Neural cell (in vitro differentiated cells): Measurements from ENCODE around the gene CPD. TPM values are rescaled to one million over a fixed set of nuclear protein-coding genes. Genes with fewer than 3 reads are reported as not detected.

Experiments used
- H2AFZ ChIP-seq: fragments of 200-600, 300-800 bp; sonication (generic), shearing (Covaris generic); 2 replicates; pipeline ENCODE4 v1.6.0; 2014; ENCODE audit warnings: low read depth, mild to moderate bottlenecking, antibody characterized with exemption, low read length, moderate library complexity
- H3F3A ChIP-seq: fragments of 200-600 bp; shearing (Covaris generic); 2 replicates; pipeline ENCODE4 v1.6.1; 2016; ENCODE audit warnings: mild to moderate bottlenecking, moderate library complexity, mixed read lengths, antibody characterized with exemption, low read length; ENCODE audit not compliant: insufficient read depth, poor library complexity, severe bottlenecking
- H3K27ac ChIP-seq: fragments of 200-600, 300-800 bp; sonication (generic), shearing (Covaris generic); 2 replicates; pipeline ENCODE4 v1.5.1; 2014; ENCODE audit warnings: mild to moderate bottlenecking, low read length, moderate library complexity
- H3K27me3 ChIP-seq: fragments of 300-800, 200-600 bp; sonication (generic), shearing (Covaris generic); 2 replicates; pipeline ENCODE4 v1.6.0; 2014; ENCODE audit warnings: mild to moderate bottlenecking, low read depth, low read length, moderate library complexity; ENCODE audit not compliant: insufficient read depth
- H3K36me3 ChIP-seq: fragments of 300-800, 200-600 bp; sonication (generic), shearing (Covaris generic); 2 replicates; pipeline ENCODE4 v1.5.1; 2014; ENCODE audit warnings: mild to moderate bottlenecking, antibody characterized with exemption, low read length, moderate library complexity; ENCODE audit not compliant: insufficient read depth
- H3K4me2 ChIP-seq: fragments of 300-800, 200-600 bp; sonication (generic), shearing (Covaris generic); 2 replicates; pipeline ENCODE4 v1.6.0; 2014; ENCODE audit warnings: mild to moderate bottlenecking, low read length
- H3K4me3 ChIP-seq: fragments of 300-800, 200-600 bp; sonication (generic), shearing (Covaris generic); 2 replicates; pipeline ENCODE4 v1.5.1; 2014; ENCODE audit warnings: mild to moderate bottlenecking, low read length, moderate library complexity
- H3K79me2 ChIP-seq: fragments of 200-600 bp; shearing (Covaris generic); replicated peaks from 2 replicates; pipeline ENCODE4 v1.6.0; 2014; ENCODE audit warnings: mild to moderate bottlenecking, low read length, moderate library complexity; ENCODE audit not compliant: insufficient read depth
- H3K9ac ChIP-seq: fragments of 300-800, 200-600 bp; sonication (generic), shearing (Covaris generic); 2 replicates; pipeline ENCODE4 v1.6.1; 2016; ENCODE audit warnings: mild to moderate bottlenecking, low read length, mixed read lengths
- H3K9me2 ChIP-seq: fragments of 200-600 bp; shearing (Covaris generic); 2 replicates; pipeline ENCODE4 v1.6.1; 2016; ENCODE audit warnings: mild to moderate bottlenecking, low read length, mixed read lengths; ENCODE audit not compliant: insufficient read depth
- H3K9me3 ChIP-seq: fragments of 200-600, 300-800 bp; sonication (generic), shearing (Covaris generic); 2 replicates; pipeline ENCODE4 v1.6.1; 2016; ENCODE audit warnings: mild to moderate bottlenecking, mixed run types, low read length, moderate library complexity, mixed read lengths
- H4K20me1 ChIP-seq: fragments of 200-600 bp; shearing (Covaris generic); 2 replicates; pipeline ENCODE4 v1.6.1; 2016; ENCODE audit warnings: mild to moderate bottlenecking, mixed run types; ENCODE audit not compliant: insufficient read depth
- EP300 ChIP-seq: fragments of 450-650 bp; conservative IDR thresholded peaks from 2 replicates; pipeline ENCODE4 v1.6.1; 2014; ENCODE audit warnings: antibody characterized with exemption, mild to moderate bottlenecking, moderate library complexity; ENCODE audit not compliant: poor library complexity, severe bottlenecking
- EZH2 ChIP-seq: fragments of 200-600, 300-800 bp; shearing (Covaris generic), sonication (generic); IDR thresholded peaks from 2 replicates; pipeline ENCODE4 v1.6.1; 2014; ENCODE audit warnings: antibody characterized with exemption, low read length, borderline replicate concordance, mild to moderate bottlenecking; ENCODE audit not compliant: insufficient read depth, poor library complexity, severe bottlenecking
- MXI1 ChIP-seq: fragments of 450-650 bp; conservative IDR thresholded peaks from 2 replicates; pipeline ENCODE4 v1.6.1; 2014; ENCODE audit warnings: antibody characterized with exemption, mild to moderate bottlenecking; ENCODE audit not compliant: poor library complexity, severe bottlenecking
- POLR2AphosphoS5 ChIP-seq: IDR thresholded peaks from 2 replicates; pipeline ENCODE4 v1.6.1; 2012
- RAD21 ChIP-seq: fragments of 450-650 bp; conservative IDR thresholded peaks from 2 replicates; pipeline ENCODE4 v1.6.1; 2014; ENCODE audit warnings: antibody characterized with exemption, mild to moderate bottlenecking, moderate library complexity
- SMC3 ChIP-seq: fragments of 450-650 bp; conservative IDR thresholded peaks from 2 replicates; pipeline ENCODE4 v1.6.1; 2014; ENCODE audit warnings: antibody characterized with exemption, mild to moderate bottlenecking, moderate library complexity; ENCODE audit not compliant: poor library complexity
- TAF1 ChIP-seq: IDR thresholded peaks from 2 replicates; pipeline ENCODE4 v1.6.1; 2012; ENCODE audit warnings: low read depth
- polyA plus RNA-seq: library from polyadenylated mRNA; depleted of rRNA; stranded (reverse); fragments of >200 nt; gene quantifications from 2 replicates; pipeline ENCODE4 v1.2.3, GENCODE V29; 2014
- TF ChIP-seq, protein P1 (sequence below): fragments of 450-650 bp; IDR thresholded peaks from 2 replicates; pipeline ENCODE4 v1.5.1; 2014; ENCODE audit warnings: antibody characterized with exemption, mild to moderate bottlenecking, moderate library complexity; ENCODE audit not compliant: poor library complexity, severe bottlenecking
- TF ChIP-seq, protein P2 (sequence below): IDR thresholded peaks from 2 replicates; pipeline ENCODE4 v1.6.1; 2012; ENCODE audit warnings: borderline replicate concordance

CPD gene
- polyA plus RNA-seq, 1 donor from 2014 or later, result 14.1 TPM

DNA sequence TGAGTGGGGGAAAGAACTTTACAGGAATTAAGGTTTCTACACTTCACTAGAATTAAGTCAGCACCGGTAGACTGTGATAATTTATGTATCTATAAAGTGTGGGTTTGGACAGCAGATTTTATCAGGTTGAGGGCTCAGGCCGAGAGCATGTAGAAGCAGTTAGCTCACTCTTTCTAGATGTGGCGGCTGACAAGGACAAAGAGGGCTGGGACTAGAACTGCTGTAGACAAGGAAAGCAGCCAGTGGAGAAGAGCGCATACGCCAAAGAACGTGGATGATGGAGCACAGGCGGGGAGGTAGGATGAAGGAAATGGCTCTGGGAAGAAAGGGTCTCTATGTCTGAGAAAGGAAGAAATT, 98.0 kb downstream of the CPD start:
- Histone ChIP-seq H3K27me3 (no peaks in the 10 kb centered on the region), H3K9me2 (no peaks in the 10 kb centered on the region), H3K4me3 (peak overlapping the region; percentile 81), H3K27ac (no peak overlapping the region), H3K36me3 (no peaks in the 10 kb centered on the region), H4K20me1 (no peaks in the 10 kb centered on the region), H3F3A (no peaks in the 10 kb centered on the region), H3K4me2 (no peak overlapping the region), H3K9me3 (no peaks in the 10 kb centered on the region), H3K79me2 (peaks cover 21% of the 10 kb centered on the region), H2AFZ (peak overlapping the region; percentile 65), H3K9ac (peak overlapping the region; percentile 27)
- TF ChIP-seq, protein P1, sequence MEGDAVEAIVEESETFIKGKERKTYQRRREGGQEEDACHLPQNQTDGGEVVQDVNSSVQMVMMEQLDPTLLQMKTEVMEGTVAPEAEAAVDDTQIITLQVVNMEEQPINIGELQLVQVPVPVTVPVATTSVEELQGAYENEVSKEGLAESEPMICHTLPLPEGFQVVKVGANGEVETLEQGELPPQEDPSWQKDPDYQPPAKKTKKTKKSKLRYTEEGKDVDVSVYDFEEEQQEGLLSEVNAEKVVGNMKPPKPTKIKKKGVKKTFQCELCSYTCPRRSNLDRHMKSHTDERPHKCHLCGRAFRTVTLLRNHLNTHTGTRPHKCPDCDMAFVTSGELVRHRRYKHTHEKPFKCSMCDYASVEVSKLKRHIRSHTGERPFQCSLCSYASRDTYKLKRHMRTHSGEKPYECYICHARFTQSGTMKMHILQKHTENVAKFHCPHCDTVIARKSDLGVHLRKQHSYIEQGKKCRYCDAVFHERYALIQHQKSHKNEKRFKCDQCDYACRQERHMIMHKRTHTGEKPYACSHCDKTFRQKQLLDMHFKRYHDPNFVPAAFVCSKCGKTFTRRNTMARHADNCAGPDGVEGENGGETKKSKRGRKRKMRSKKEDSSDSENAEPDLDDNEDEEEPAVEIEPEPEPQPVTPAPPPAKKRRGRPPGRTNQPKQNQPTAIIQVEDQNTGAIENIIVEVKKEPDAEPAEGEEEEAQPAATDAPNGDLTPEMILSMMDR, result no peak
- no peak for TF ChIP-seq MXI1

DNA sequence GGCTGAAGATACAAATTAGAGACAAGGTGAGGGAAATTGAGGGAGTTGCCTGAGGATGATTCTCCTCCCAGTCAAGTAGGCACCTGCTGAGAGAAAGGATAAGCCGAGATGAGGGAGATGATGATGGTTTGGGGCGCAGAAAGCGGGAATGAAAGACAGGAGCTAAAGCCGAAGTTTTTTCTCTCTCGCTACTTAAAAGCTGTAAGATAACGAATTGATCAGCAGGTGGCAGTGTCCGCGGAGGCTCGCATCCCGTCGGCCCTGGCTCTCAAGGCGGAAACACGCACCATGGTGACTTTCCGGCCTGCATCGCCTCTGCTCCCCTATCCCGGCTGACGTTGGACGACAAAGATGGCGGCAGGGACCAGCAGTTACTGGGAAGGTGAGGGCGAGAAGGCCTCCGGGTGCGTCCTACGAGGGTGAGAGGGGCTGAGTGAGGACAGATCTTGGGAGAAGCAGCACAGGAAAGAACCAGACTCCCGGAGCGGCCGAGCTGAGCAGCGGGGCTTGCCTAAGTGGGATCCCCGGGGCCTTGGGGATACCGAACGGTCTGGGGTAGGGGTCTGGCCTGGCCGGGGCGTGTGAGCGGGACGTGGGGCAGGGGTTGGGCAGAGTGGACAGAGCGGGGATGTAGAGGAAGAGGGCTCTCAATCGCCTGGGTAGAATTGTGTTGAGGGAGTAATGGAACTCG, 98.5 kb downstream of the CPD start, which contains the start of gene GOSR1:
GOSR1 (plus strand) TSS at position 326 of the 691 bp plus-strand sequence; CDS start at position 352, 26 bp downstream.
- Histone ChIP-seq H3K4me3 (peak within 1 kb of the TSS; percentile 81), H3K4me2 (peak within 1 kb of the TSS; percentile 68), H3F3A (no peaks in the 10 kb centered on the region), H3K27me3 (no peaks in the 10 kb centered on the region), H3K9ac (peak within 1 kb of the TSS; percentile 96), H3K9me2 (no peaks in the 10 kb centered on the region), H3K79me2 (peaks cover 21% of the 10 kb centered on the region), H4K20me1 (no peaks in the 10 kb centered on the region), H3K27ac (peak within 1 kb of the TSS; percentile 90), H3K36me3 (no peaks in the 10 kb centered on the region), H2AFZ (peak within 1 kb of the TSS; percentile 89), H3K9me3 (no peaks in the 10 kb centered on the region)
- TF ChIP-seq EZH2 (no peak), TAF1 (peak; percentile 85), EP300 (peak; percentile 35), MXI1 (peak; percentile 84), RAD21 (peak; percentile 90), POLR2AphosphoS5 (peak; percentile 97), SMC3 (peak; percentile 90)
- TF ChIP-seq, protein P2, sequence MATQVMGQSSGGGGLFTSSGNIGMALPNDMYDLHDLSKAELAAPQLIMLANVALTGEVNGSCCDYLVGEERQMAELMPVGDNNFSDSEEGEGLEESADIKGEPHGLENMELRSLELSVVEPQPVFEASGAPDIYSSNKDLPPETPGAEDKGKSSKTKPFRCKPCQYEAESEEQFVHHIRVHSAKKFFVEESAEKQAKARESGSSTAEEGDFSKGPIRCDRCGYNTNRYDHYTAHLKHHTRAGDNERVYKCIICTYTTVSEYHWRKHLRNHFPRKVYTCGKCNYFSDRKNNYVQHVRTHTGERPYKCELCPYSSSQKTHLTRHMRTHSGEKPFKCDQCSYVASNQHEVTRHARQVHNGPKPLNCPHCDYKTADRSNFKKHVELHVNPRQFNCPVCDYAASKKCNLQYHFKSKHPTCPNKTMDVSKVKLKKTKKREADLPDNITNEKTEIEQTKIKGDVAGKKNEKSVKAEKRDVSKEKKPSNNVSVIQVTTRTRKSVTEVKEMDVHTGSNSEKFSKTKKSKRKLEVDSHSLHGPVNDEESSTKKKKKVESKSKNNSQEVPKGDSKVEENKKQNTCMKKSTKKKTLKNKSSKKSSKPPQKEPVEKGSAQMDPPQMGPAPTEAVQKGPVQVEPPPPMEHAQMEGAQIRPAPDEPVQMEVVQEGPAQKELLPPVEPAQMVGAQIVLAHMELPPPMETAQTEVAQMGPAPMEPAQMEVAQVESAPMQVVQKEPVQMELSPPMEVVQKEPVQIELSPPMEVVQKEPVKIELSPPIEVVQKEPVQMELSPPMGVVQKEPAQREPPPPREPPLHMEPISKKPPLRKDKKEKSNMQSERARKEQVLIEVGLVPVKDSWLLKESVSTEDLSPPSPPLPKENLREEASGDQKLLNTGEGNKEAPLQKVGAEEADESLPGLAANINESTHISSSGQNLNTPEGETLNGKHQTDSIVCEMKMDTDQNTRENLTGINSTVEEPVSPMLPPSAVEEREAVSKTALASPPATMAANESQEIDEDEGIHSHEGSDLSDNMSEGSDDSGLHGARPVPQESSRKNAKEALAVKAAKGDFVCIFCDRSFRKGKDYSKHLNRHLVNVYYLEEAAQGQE, result peak; percentile 84
- TF ChIP-seq, protein P1, result peak; percentile 93
